HT1080 (cell line): Measurements from ENCODE around the gene NXT2. TPM values are rescaled to one million over a fixed set of nuclear protein-coding genes. Genes with fewer than 3 reads are reported as not detected.
"Not testable (repeated sequence)": the region's sequence is repeated elsewhere in the genome, so short reads cannot be mapped to it uniquely, and the experiment has no call there.

Experiments used
- DNase-seq: peaks from one replicate; pipeline ENCODE4 v3.0.0-alpha.2; 2015; ENCODE audit warnings: low read depth
- polyA plus RNA-seq, 2 experiments: library from polyadenylated mRNA; depleted of rRNA; stranded (reverse); fragments of >200 nt; gene quantifications; 2 replicates each; pipeline ENCODE4 v1.2.3, GENCODE V29; 2015
- total RNA-seq: library from RNA; depleted of rRNA; stranded (reverse); fragments of >200 nt; shearing (Covaris generic); gene quantifications from 2 replicates; pipeline ENCODE4 v1.2.3, GENCODE V29; 2014; rRNA removed

Gene NXT2
- total RNA-seq, result 59.9 and 76.1 TPM in 2 replicates
- 77.0 and 90.0 TPM in 2 replicates for polyA plus RNA-seq (2015; cell fraction: cytosol; rRNA removed)
- 54.9 and 63.1 TPM in 2 replicates for polyA plus RNA-seq (2015; cell fraction: nucleus; rRNA removed)

DNA sequence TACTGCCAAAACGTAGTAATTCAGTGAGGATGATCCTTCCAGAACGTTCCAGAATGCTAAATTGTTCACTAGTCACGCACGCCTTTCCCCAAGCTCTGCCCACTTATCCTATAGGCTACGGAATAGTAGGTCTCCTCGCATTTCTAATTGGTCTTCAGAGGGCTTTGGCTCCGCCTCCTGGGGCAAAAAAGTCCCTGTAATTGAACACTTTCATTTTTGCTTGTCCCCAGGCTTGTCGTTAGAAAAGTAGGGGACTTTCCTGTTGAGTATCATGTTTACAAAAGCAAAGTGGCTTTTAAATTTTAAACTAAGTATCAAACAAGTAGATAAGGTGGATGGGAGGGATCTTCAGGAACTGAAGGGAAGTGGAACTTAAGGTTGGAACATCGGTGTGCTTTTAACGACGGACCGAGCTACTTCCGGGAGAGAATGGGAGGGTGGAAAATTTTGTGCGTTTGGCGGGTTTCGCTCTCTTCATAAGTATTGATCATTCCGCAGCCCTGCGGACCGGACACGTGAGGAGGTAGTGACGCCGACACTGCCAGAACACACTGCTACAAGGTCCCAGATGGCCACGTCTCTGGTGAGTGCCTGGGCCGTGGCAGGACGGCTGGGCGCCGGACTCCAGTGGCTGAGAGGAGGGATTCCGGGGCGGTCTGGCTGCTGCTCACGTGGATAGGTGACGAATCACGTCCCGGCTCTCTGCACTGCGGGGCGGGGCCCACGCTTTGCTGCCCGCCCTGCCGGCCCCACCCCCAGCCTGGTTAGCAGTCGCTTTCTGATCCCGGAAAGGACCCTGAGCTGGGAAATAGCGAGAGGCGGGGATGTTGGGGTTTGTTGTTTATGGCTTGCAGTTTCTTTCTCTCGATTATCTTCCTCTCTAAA, at the start of gene NXT2:
NXT2 (plus strand) TSS at position 406 of the 885 bp plus-strand sequence; CDS start at position 569, 163 bp downstream.
- DNase-seq, result peak; percentile 85

DNA sequence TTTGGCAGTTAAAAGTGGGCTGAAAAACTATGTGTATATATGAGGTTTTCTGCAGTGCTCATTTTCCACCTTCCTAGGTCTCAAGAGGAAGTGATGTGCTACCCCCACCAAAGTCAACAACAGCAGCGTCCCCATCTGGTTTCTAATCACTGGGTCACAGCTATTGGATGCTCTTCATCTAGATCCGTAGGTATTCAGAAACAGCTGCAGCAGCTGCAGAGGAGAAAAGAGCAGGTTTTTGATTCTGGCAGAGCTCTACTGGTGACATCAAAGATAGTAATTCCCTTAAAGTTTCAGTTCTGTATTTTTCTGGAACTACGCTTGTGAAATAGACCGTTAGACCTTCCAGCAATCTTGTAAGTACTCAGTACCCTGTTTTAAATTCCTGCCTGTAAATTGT, 49.0 kb upstream of the NXT2 start:
- DNase-seq, result no peak

DNA sequence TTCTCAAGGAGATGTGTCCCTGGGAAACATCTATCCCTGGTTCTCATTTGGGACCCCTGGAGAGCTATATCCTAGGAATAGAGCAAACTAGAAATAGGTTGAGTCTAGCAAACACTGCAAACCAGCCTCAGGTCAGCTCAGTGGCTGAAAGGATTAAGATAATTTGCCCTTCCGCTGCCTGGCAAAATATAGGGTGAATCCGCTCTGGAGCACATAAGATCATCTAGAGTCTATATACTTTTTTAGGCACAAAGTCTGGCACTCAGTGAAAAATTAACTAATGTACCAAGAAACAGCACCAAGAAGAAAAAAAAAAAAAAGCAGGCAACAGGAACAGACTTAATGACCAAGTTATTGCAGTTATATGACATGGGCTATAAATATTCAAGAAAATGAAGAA, 47.5 kb upstream of the NXT2 start:
- no peak for DNase-seq

DNA sequence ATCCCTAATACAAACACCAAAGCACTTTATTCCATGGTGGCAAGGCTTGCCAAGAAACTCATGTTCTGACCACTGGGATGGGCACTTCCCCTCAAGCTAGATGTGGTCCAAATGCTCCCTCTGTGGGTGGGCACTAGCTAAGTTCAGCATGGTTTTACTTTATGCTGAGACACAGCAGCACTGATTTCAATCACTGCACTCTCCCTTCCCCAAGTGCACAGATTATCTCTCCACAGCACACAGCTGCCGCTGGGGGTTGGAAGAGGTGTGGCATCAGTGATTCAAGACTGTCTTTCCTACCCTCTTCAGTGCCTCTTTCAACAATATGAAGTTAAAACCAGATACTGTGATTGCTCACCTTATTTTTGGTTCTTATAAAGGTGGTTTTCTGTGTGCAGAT, 38.2 kb upstream of the NXT2 start:
- no peak for DNase-seq

DNA sequence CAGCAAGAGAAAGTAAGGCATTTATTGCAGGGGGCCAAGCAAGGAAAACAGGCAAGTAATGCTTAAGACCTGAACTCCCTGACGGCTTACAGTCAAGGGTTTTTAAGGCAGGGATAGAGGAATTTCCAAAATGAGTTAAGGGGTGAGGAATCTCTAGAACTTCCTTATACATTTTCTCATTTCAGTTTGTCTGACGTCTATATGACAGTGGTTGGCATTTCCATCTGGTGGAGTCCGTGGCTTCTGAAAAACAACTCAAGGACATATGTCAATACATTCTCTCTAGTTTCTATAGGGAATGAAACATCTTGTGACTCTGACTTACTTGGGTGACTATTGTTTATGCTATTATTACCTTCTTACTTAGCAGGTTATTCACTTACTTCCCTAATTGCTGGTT, 35.5 kb upstream of the NXT2 start:
- DNase-seq, result no peak

DNA sequence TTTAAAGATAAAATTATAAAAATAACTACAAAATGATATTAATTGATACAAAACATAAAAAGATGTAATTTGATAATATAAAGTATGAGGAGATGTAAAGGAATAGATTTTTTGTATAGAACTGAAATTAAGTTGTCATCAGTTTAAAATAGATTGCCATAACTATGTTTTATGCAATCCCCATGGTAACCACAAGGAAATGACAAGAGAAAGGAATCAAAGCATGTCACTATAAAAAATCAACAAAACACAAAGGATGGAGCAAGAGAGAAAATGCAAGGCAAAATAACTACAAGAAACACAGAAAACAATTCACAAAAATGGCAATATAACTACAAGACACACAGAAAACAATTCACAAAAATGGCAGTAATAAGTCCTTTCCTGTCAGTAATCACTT, 27.7 kb upstream of the NXT2 start:
- DNase-seq, result no peak

DNA sequence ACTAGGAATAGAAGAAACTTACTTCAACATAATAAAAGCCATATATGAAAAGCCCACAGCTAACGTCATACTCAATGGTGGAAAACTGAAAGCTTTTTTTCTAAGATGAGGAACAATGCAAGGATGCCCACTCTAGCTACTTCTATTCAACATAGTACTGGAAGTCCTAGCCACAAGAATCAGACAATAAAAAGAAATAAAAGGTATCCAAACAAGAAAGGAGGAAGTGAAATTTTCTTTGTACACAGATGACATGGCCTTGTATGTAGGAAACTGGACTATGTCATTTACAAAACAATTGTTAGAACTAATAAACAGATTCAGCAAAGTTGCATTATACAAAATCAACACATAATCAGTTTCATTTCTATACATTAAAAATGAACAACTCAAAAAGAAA, 25.5 kb upstream of the NXT2 start:
- no peak for DNase-seq

DNA sequence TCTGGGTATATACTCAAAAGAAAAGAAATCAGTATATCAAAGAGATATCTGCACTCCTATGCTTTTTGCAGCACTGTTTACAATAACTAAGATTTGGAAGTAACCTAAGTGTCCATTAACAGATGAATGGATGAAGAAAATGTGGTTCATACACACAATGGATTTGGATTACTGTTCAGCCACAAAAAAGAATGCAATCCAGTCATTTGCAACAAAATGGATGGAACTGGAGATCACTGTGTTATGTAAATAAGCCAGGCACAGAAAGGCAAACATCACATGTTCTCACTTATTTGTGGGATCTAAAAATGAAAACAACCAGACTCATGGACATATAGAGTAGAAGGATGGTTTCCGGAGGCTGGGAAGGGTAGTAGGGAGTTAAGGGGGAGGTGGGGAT, 17.6 kb upstream of the NXT2 start:
- no peak for DNase-seq

DNA sequence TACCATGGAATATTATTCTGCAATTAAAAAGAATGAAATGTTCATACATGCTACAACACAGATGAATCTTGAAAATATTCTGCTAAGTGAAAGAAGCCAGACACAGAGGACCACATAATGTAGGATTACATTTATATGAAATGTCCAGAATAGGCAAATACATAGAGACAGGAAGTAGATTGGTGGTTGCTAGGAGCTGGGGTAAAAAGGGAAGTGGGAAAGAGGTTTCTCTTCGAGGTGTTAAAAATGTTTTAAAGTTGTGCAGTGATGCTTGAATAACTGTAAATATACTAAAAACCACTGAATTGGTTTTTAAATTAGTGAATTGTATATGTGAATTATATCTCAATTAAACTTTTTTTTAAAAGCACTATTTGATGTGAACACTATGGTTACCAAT, 3.6 kb upstream of the NXT2 start:
- DNase-seq, result no peak

DNA sequence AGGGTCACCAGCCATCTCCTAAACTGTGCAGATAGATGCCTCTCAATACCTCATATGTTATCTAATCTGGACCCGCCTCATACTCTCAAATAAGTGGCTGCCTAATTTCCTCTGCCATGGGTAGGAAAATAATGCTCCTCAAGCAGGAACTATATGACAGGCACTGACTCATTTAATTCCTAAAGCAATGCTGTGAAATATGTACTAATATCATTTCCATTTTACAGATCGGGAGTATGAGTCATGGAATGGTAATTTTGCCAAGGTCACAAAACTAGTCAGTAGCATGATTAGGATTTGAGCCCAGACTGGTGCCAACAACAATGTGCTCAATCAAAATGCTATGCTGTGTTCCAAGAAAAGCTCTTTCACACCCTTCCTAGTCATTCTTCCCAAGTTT, 3.0 kb upstream of the NXT2 start:
- DNase-seq, result no peak

DNA sequence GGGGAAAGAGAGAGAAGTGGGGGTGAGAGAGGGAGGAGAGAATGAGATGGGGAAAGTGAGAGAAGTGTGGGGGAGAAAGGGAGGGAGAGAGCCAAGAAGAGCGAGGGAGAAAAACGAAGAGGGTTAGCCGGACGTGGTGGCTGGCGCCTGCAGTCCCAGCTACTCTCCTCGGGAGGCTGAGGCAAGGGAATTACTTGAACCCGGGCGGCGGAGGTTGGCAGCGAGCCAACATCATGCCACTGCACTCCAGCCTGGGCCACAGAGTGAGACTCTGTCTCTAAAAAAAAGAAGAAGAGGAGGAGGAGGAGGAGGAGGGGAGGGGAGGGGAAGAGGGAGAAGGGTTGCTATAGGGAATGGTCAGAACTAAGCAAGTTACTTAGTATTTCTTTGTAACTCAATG, 1.7 kb upstream of the NXT2 start:
- DNase-seq, result no peak

DNA sequence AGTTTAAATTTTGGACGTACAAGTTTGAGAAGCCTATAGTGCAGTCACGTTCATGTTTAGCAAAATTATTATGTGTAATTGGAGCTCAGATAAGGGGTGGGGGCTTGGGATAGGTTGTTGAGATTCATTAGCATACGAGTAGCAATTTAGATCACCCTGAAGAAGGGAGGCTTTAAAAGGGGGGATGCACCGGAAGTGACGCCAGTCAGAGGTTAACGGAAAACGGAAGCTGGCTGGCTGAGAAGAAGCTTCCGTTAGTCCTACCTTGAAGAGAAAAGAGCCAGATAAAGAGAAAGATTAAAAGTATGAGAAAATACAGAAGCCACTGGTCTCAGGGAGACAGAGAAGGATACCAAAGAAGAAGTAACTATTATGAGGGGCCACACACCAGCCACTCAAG, 1.1 kb upstream of the NXT2 start:
- peak; percentile 77 for DNase-seq

DNA sequence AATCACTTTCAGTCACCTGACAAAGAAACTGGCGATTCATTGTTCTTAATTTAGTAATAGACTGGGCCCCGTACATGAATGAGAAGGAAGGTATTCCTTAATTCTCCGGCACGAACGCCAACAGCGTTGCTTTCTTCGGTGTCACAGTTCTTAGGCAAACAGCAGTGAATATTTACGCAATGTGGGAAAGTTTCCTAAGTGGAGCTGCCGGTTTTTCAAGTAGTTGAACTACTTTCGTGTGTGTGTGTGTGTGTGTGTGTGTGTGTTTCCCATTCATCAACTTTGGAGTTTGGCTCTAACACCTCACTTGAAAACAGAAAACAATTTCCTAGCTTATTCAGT, 651 bp downstream of the NXT2 start:
- DNase-seq, result no peak

DNA sequence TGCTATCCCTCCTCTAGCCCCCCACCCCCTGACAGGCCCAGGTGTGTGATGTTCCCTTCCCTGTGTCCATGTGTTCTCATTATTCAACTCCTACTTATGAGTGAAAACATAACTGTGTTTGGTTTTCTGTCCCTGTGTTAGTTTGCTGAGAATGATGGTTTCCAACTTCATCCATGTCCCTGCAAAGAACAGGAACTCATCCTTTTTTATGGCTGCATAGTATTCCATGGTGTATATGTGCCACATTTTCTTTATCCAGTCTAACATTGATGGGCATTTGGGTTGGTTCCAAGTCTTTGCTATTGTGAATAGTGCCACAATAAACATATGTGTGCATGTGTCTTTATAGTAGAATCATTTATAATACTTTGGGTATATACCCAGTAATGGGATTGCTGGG, 2.4 kb downstream of the NXT2 start:
- not testable (repeated sequence) for DNase-seq

DNA sequence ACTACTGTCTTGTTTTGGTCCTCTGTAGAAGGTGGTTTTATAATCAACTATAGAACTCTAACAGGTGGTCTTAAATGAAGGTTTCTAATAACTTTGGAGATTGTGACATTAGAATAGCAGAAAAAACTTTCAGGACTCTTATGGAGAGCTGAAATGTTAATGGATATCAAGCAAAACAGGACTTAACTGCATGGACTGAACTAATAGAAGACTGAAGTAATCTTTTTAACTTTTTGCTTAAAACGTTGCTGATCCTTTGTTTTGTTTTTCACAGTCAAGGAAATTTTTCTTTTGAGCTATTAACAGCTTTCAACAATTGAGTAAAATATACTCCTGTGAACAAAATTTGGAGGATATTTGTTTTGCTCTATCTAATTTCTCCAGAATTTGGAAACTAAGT, 17.2 kb downstream of the NXT2 start:
- DNase-seq, result no peak

DNA sequence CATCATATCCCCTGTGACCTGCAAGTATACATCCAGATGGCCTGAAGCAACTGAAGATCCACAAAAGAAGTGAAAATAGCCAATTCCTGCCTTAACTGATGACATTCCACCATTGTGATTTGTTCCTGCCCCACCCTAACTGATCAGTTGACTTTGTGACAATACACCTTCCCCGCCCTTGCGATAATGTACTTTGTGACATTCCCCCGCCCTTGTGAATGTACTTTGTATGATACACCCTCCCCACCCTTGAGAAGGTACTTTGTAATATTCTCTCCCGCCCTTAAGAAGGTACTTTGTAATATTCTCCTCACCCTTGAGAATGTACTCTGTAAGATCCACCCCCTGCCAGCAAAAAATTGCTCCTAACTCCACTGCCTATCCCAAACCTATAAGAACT, 39.4 kb downstream of the NXT2 start:
- not testable (repeated sequence) for DNase-seq

DNA sequence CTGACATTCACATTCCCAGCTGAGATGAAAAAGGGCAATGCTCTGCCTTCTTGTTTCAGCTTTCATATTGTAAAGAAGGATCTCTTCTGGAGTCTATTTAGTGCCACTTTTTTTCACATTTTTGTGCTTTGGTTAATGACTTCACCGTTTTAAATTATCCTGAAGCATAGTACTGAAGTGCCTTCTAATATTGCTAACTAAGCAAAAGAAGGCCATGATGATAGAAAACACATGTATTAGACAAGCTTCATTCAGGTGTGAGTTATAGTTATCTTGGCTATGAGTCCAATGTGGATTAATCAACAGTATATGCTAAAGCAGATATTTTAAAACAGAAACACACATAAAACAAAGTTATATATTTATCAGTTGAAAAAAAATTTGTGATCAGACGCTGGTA, 40.4 kb downstream of the NXT2 start:
- DNase-seq, result no peak

DNA sequence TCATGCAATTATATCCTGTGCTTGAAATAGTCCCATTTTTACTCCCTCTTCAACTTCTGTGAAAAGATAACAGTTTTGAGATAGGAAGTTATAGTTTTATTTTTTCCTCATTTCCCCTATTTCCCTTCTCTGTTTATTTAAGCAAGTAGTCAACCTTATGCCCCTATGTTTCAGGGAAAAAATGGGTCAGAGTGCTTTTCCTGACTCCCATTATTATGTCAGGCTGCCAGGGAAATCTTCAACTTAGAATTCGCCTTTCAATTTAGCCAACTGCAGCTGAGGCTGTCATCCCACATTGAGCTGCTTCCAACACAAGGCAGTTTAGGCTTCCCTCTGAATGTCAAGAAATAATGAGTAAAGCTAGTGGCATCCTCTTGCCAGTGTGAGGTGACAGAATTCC, 42.3 kb downstream of the NXT2 start:
- DNase-seq, result no peak

DNA sequence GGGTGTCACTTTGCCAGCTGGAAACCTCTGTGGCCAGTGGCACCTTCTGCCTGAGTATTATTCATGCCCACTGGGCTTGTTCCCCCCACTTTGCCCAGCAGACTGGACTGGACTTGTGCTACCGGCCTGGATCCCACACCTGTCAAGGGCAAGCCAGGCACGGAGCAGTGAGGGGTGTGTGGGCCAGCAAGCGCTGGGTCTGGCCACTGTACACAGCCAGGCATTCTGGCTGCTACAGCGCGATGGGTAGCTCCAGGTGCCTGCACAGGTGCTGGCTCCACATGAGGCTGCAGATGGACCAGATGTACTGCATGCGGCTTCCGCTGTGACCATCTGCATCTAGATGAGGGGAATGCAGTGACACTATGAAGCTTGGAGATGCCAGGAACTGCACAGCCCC, 48.8 kb downstream of the NXT2 start:
- no peak for DNase-seq

DNA sequence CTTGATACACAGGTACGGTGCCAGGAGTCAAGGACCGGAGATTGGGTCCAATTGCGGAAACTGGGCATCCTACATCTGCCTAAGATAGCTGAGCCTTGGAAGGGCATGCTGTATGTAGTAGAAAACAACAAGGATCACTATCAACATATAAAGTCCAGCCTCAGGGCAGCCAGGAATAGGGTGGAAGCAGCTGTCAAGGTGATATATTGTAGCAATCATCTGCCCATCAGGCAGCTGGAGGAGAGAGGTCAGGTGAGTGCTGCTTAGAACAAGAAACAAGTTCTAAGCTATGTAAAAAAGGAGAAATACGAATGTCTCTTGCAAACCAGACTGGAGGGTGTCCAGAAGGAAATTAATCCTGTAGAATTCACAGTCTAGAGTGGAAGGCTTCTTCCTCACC, 53.5 kb downstream of the NXT2 start:
- no peak for DNase-seq
